GM19328 (cell line): ENCODE data around the gene SYNRG.

Source experiments
- ATAC-seq: cut with Tn5 transposase; IDR thresholded peaks from one replicate; pipeline ENCODE4 v1.9.1; 2021; ENCODE audit warnings: mild to moderate bottlenecking, moderate library complexity; ENCODE audit not compliant: unreplicated experiment

Gene SYNRG

DNA sequence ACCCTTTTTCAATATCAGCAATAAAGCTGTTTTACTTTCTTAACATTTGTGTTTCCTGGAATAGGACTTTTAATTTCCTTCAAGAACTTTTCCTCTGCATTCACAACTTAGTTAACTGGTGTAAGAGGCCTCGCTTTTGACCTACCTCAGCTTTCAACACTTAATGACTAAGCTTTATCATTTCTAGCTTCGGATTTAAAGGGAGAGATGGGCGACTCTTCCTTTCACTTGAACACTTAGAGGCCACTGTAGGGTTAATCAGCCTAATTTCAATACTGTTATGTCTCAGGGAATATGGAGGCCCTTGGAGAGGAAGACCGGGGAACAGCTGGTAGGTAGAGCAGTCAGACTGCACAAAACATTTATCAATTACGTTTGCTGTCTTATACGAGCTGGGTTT lies 4.7 kb downstream of the SYNRG start:
- ATAC-seq: no peak

GRCh38 chr17:37598145-37598544 lies 11.1 kb downstream of the SYNRG start:
- no peak for ATAC-seq

DNA sequence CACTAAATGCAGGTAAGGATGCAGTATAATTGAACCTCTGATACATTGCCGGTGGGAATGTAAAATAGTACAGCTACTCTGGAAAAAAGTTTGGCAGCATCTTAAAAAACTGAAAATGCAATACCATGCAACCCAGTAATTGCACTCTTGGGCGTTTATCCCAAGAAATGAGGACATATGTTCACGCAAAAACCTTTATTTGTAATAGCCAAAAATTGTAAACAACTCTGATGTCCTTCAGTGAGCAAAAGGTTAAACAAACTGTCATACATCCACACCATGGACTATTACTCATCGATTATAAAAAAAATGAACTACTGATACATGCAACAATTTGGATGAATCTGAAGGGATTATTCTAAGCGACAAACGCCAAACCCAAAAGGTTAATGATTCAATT lies 16.9 kb downstream of the SYNRG start:
- ATAC-seq: no peak

- ATAC-seq: no peak
Measured at GRCh38 chr17:37585066-37585465, 24.2 kb downstream of the SYNRG start.

DNA sequence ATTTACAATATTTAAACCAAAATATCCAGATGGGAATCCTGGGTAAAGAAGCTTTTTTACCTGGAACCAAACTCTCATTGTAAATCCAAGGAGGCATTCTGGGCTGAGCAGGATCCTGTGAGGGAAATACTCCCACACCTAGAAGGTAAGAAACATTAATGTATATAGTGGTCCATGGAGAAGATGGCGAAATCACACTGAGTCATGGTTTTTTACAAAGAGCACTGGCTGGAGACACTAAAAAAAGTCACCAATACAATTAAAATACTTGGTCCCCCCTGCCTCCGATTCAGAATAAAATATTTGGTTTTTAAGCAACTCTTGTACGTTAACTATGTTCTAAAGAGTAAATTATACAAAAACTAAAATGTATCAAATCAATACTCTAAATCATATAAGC lies 32.9 kb downstream of the SYNRG start:
- no peak for ATAC-seq

- no peak for ATAC-seq
Measured at GRCh38 chr17:37574427-37574826, 34.8 kb downstream of the SYNRG start.

DNA sequence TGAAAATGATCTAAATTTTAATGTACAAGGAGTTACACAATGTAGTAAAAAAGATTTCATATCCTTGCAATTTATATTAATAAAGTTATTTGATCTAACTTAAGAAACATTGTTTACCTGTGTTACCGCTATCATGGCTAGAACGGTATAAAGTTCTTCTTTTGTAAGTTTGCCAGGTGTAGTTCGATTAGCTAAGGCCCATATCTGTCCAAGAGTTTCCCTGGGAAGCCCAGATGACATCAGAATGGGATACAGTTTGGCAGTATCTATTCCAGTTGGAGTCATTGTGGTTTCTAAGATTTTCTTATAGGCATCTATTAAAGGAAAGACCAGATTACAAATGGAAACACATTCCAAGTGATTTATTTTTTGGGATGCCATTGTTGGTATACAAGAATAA lies 37.5 kb downstream of the SYNRG start:
- no peak for ATAC-seq

GRCh38 chr17:37570527-37571093 lies 38.6 kb downstream of the SYNRG start:
- ATAC-seq: no peak

DNA sequence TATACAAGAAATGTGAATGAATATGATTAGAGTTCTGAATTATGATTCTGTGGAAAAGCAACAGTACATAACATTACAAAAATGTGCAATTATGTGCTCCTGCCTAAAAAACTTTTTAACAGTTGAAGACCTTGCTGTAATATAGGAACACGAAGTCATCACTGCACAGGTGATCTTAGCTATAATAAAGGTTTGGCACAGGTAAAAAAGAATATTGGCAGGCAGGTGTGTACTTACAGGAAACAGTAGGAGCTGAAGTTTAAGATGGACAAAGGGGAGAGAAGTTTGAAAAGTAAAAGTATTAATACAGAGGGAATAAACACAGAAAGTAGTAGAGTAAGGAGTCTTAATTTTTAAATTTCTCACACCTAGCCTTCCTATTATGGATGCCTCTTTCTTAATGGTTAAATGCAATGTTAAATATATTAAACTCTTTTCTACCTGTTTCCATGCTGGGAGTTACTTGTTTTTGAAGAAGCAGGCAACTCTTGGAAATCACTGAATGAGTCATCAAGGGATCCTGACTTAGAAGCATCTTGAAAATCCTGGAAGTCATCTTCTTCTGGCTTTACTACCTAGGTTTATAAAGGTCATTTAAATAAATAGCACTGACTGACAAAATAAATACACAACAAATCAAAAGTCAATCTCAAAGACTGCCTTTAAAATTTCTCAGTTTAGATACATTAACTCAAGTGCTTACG lies 40.7 kb downstream of the SYNRG start:
- ATAC-seq: no peak

DNA sequence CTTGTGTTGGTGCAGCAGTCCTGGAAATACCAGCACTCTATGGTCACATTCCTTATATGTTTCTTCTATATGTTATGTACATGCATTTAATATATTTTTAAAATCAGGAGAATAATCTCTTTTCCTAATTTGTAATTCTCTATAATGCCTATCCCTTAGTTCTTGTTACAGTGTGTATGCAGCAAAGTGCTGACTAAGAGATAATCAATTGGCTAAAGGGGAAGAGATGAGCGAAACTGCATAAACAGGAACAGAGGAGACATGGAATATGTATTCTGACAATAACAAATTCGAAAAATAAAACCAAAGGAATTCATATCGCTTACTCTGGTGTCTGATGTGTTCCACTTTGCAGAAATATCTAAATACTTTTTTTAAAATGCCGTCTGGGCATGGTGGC lies 41.7 kb downstream of the SYNRG start:
- no peak for ATAC-seq

DNA sequence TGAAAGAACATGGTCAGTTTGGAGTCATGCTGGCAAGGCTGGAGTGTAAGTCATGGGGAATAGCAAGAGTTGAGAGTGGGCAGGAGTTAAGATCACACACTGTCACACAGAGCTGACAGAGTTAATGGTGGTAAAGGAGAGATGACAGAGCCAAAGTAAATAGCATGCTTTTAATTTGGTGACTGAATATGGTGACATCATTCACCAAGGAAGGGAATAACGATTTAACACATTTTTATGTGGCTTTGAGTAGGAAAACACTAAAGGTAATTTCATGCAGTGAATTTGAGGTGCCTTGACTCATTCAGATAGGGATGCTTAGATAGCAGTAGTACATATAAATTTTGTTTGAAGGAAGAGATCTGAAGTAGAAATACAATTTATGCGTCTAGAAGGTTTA lies 42.1 kb downstream of the SYNRG start:
- ATAC-seq: no peak

- ATAC-seq: no peak
Measured at GRCh38 chr17:37564252-37564651, 45.0 kb downstream of the SYNRG start.

DNA sequence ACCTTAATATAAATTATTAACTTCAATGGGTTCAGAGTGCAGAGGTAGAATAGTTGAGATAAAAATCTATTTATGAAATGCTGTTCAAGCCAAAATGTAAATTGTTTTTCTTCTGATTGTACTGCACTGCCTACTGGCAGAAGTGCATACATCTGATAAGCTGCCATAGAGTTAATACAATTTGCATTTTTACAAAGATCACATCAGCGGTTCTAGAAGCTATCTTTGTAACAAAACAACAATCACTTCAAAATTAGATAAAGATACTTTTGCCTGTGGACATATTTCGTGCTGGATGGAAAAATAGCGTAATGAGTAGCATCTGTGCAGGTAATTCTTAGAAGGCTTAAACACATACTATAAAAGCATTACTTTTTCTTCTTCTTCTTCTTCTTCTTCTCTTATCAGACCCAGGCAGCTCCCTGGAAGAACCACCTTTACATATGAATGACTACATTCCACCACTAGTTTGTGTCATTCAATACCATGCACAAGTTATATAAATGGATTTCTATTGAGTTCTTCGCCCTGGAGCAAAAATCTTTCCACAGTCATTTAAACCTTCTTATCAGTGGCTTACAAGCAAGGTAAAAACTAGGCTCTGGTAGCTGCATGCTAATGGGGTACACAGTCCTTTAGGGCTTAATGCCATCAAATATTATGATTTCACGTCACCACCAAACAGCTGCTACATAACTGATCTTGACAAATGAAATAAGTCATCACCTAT lies 47.0 kb downstream of the SYNRG start:
- ATAC-seq: no peak

GRCh38 chr17:37558299-37558698 lies 50.9 kb downstream of the SYNRG start:
- no peak for ATAC-seq

DNA sequence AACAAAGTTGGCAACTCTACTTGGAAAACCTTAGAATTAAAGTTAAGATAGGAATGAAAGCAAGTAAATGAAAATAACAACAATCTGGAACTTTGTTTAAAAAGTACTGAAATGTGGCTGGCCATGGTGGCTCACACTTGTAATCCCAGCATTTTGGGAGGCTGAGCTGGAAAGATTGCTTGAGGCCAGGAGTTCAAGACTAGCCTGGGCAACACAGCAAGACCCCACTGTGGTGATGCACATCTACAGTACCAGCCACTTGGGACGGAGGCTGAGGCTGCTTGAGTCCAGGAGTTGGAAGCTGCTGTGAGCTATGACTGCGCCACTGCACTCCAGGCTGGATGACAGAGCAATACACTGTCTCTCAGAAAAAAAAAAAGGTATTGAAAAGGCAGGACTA lies 51.7 kb downstream of the SYNRG start:
- no peak for ATAC-seq

DNA sequence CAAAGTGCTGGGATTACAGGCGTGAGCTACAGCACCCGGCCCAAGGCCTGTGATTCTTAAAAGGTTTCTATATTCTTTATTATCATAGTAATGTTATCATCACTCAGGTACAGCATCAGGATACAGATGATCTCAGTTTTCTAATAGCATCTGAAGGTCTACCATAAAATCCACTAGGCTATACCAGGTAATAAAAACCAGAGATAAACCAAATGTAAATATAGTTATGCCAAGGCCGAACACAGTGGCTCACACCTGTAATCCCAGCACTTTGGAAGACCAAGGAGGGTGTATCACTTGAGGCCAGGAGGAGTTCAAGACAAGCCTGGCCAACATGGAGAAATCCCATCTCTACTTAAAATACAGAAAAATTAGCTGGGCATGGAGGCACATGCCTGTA lies 53.8 kb downstream of the SYNRG start:
- no peak for ATAC-seq

GRCh38 chr17:37553401-37553966 lies 55.7 kb downstream of the SYNRG start:
- no peak for ATAC-seq

GRCh38 chr17:37551788-37552187 lies 57.4 kb downstream of the SYNRG start:
- no peak for ATAC-seq

DNA sequence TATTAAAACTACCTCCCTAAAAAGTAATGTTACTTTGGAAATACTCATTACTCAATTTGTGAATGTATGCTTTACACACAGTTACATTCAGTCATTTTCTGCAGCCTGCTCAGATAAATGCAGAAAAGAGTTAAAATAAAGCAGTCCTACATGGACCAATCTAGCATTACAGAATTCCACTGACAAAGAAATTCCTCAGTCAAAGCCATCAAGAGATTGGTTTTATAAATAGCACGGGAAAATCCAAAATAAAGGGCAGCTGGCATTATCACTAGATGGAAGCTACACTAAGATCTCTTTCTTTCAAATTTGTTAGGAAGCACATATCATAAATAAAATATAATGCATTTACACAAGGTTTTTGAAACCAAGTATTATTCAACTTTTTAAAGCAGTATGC lies 61.2 kb downstream of the SYNRG start:
- no peak for ATAC-seq

DNA sequence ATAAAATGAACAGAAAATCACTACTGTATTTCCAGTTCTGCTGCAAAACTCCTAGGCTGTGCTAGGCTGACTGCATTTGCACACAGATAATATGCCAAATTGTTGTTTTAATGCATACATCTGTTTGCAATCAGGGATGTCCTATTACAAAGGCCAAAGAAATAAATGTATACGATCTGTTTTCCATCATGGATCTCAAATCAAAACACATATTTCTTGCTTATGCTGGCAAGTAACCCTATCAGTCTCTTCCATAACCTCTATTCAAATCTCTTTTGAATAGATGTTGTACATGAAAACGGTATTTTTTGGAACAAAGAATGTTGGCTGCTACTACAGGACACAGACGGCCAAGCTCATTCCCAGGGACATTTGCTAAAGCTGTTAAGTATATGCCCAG lies 62.9 kb downstream of the SYNRG start:
- no peak for ATAC-seq

DNA sequence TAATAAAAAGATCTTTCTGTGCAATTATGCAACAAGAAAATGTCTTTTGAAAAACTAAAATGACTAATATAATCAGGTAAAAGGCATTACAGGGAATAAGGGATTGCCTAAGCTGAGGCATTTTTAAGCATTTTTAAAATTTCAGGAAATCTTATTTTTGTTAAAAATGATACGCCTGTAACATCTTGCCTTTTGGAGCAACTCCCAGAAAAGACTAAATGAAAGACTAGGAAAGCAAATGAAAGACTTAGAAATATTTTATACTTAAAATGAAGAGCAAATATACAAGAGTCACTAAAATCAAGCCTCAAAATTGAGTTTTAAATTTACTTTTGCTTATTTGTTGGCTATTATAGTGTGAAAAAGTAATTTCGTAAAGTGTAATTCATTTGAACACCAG lies 63.7 kb downstream of the SYNRG start:
- no peak for ATAC-seq

DNA sequence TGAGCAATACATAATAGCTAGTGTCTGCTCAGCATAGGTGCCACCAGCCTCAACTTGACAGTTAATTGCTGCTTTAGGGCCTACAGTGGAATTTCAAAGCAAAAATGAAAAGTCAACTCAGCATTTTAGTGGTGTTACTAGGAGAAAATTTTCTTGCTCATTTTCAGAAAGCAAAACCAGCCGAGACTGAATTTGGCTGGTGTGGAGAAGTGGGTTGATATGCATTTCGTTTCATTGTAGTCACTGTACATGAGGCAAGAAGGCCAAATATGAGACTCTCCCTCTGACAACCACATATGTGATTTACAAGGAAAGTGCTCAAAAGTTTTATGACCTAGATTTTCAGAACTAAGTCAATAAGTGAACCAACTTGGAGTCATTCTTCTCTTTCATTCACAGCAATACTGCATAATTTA lies 65.6 kb downstream of the SYNRG start:
- no peak for ATAC-seq
